PC-3 (cell line): ENCODE results near the gene KRTAP17-1. TPM values are rescaled to one million over a fixed set of nuclear protein-coding genes. Genes with fewer than 3 reads are reported as not detected.

Source experiments
- ATAC-seq: fragments of 200-7000 bp; cut with Tn5 transposase; 2 replicates; pipeline ENCODE4 v1.9.1; 2020; ENCODE audit warnings: mild to moderate bottlenecking, moderate library complexity
- BruUV-seq: library from RNA; stranded (reverse); fragments of 400-500 nt; replicated peaks from 2 replicates; lab custom pipeline; 2021; lab: Mats Ljungman, UMichigan
- CTCF ChIA-PET: fragments of 300-600 bp; sonication (Branson Sonifier 250); formaldehyde crosslinking; loops from one replicate; lab custom pipeline; 2022; ENCODE audit warnings: antibody characterized with exemption; lab: Charles Lee
- POLR2A ChIA-PET: fragments of 300-600 bp; sonication (Branson Sonifier 250); formaldehyde crosslinking; loops from one replicate; lab custom pipeline; 2022; ENCODE audit warnings: antibody characterized with exemption; ENCODE audit not compliant: unreplicated experiment; lab: Charles Lee
- DNase-seq: peaks from one replicate; pipeline ENCODE4 v3.0.0-alpha.2; 2015
- H2AFZ ChIP-seq: fragments of 300-600 bp; sonication (generic); 2 replicates; pipeline ENCODE4 v1.6.0; 2016; ENCODE audit warnings: antibody characterized with exemption, low read length
- H3F3A ChIP-seq: fragments of 300-600 bp; sonication (generic); one replicate; pipeline ENCODE4 v1.6.0; 2017; ENCODE audit warnings: antibody characterized with exemption, low read length, control low read depth, mild to moderate bottlenecking; ENCODE audit not compliant: unreplicated experiment
- H3K27ac ChIP-seq: fragments of 300-600 bp; sonication (generic); 2 replicates; pipeline ENCODE4 v1.5.1; 2016; ENCODE audit warnings: mild to moderate bottlenecking, low read length
- H3K27me3 ChIP-seq: fragments of 300-600 bp; sonication (generic); 2 replicates; pipeline ENCODE4 v1.6.1; 2016; ENCODE audit warnings: low read length, mixed read lengths
- H3K36me3 ChIP-seq: fragments of 300-600 bp; sonication (generic); 2 replicates; pipeline ENCODE4 v1.6.1; 2016; ENCODE audit warnings: low read depth, mixed run types, low read length, mixed read lengths
- H3K4me1 ChIP-seq: fragments of 300-600 bp; sonication (generic); 2 replicates; pipeline ENCODE4 v1.5.1; 2016; ENCODE audit warnings: low read length; ENCODE audit not compliant: insufficient read depth
- H3K4me2 ChIP-seq: fragments of 300-600 bp; sonication (generic); 2 replicates; pipeline ENCODE4 v1.6.0; 2016; ENCODE audit warnings: low read length
- H3K4me3 ChIP-seq: fragments of 300-600 bp; sonication (generic); 2 replicates; pipeline ENCODE4 v1.5.1; 2016; ENCODE audit warnings: mild to moderate bottlenecking, low read length, mixed read lengths
- H3K79me2 ChIP-seq: fragments of 300-600 bp; sonication (generic); 2 replicates; pipeline ENCODE4 v1.6.1; 2017; ENCODE audit warnings: low read length, mixed read lengths
- H3K9ac ChIP-seq: fragments of 300-600 bp; sonication (generic); 2 replicates; pipeline ENCODE4 v1.6.0; 2016; ENCODE audit warnings: mild to moderate bottlenecking, low read length
- H3K9me2 ChIP-seq: fragments of 300-600 bp; sonication (generic); replicated peaks from 2 replicates; pipeline ENCODE4 v1.6.1; 2016; ENCODE audit warnings: mixed run types, low read length, mixed read lengths
- H3K9me3 ChIP-seq: fragments of 300-600 bp; sonication (generic); 2 replicates; pipeline ENCODE4 v1.6.1; 2016; ENCODE audit warnings: low read length, mixed read lengths
- H4K20me1 ChIP-seq: fragments of 300-600 bp; sonication (generic); 2 replicates; pipeline ENCODE4 v1.6.1; 2016; ENCODE audit warnings: low read length, mixed read lengths
- EZH2 ChIP-seq: fragments of 300-600 bp; sonication (generic); IDR thresholded peaks from one replicate; pipeline ENCODE4 v1.6.1; 2017; ENCODE audit warnings: antibody characterized with exemption, mild to moderate bottlenecking, low read length; ENCODE audit not compliant: unreplicated experiment
- EZH2phosphoT487 ChIP-seq: fragments of 300-600 bp; sonication (generic); IDR thresholded peaks from 2 replicates; pipeline ENCODE4 v1.6.1; 2018; ENCODE audit warnings: mild to moderate bottlenecking, antibody characterized with exemption, low read length, borderline replicate concordance
- intact Hi-C: fragments of 100-400 bp; cut with micrococcal nuclease; formaldehyde crosslinking; loops from 2 replicates; pipeline ENCODE4 v1.9.0; 2023
- total RNA-seq: library from RNA; depleted of rRNA; stranded (reverse); fragments of >200 nt; gene quantifications from 2 replicates; pipeline ENCODE4 v1.2.3, GENCODE V29; 2014
- TF ChIP-seq, protein P1 (sequence below): fragments of 300-600 bp; sonication (generic); conservative IDR thresholded peaks from 2 replicates; pipeline ENCODE4 v1.5.1; 2017; ENCODE audit warnings: antibody characterized with exemption, low read depth, mild to moderate bottlenecking, low read length

KRTAP17-1 gene
- total RNA-seq, 1 experiment from 2014 or later, result not detected

DNA sequence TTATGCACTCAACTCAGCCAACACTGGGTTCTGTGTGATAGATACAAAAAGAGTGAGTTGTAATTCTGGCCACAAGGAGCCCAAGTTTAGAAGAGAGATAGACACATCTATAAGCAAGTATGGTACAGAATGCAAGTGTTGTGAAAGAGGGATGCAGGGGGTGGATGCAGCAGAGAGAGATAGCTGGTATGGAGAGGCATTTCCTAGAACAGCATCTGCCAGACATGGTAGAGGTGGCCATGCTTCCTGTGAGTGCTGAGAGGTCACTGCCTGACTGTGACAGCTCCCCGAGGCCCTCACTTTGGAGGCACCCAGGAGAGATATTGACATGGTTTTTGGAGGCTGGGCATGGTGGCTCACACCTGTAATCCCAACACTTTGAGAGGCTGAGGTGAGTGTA, 4.4 kb downstream of the KRTAP17-1 start:
- intact Hi-C loops, result no loop called here
- ChIA-PET POLR2A (no interaction called here), CTCF (no interaction called here)
- Histone ChIP-seq H3F3A (no peaks in the 10 kb centered on the region), H3K4me3 (no peak overlapping the region), H3K27me3 (no peaks in the 10 kb centered on the region), H3K4me2 (no peak overlapping the region), H4K20me1 (no peaks in the 10 kb centered on the region), H3K79me2 (no peaks in the 10 kb centered on the region), H2AFZ (no peak overlapping the region), H3K9me2 (no peaks in the 10 kb centered on the region), H3K27ac (no peak overlapping the region), H3K9me3 (no peaks in the 10 kb centered on the region), H3K36me3 (no peaks in the 10 kb centered on the region), H3K9ac (no peak overlapping the region), H3K4me1 (no peaks in the 10 kb centered on the region)
- TF ChIP-seq EZH2 (no peak), EZH2phosphoT487 (no peak)
- TF ChIP-seq, protein P1, sequence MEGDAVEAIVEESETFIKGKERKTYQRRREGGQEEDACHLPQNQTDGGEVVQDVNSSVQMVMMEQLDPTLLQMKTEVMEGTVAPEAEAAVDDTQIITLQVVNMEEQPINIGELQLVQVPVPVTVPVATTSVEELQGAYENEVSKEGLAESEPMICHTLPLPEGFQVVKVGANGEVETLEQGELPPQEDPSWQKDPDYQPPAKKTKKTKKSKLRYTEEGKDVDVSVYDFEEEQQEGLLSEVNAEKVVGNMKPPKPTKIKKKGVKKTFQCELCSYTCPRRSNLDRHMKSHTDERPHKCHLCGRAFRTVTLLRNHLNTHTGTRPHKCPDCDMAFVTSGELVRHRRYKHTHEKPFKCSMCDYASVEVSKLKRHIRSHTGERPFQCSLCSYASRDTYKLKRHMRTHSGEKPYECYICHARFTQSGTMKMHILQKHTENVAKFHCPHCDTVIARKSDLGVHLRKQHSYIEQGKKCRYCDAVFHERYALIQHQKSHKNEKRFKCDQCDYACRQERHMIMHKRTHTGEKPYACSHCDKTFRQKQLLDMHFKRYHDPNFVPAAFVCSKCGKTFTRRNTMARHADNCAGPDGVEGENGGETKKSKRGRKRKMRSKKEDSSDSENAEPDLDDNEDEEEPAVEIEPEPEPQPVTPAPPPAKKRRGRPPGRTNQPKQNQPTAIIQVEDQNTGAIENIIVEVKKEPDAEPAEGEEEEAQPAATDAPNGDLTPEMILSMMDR, result no peak
- ATAC-seq (no peak), DNase-seq (no peak)
- no TSS peak for BruUV-seq

DNA sequence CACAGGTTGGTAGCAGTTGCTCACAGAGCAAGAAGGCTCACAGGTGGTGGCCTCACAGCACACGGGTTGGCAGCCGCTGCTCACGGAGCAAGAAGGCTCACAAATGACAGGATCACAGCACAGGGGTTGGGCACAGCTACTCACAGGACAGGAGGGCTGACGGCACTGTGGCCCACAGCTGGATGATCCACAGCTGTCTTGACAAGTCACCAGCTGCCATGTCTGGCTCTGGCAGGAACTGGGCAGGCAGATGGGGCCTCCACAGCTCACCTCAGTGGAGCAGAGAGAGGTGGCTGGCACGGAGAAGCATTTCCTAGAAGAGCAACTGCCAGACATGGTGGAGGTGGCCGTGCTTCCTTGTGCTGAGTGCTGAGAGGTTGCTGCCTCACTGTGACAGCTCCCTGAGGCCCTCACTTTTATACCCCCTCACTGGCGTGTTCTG, 6.6 kb downstream of the KRTAP17-1 start, which contains the start of gene KRTAP16-1:
Gene KRTAP16-1 (minus strand): TSS at position 392 of the 442 bp plus-strand sequence. CDS start 56 bp downstream, at position 336.
- DNase-seq (no peak), ATAC-seq (no peak)
- no peak for TF ChIP-seq EZH2phosphoT487
- TF ChIP-seq, protein P1, result no peak
- no peak for TF ChIP-seq EZH2
- Histone ChIP-seq H3K4me3 (no peak within 1 kb of the TSS), H3K79me2 (no peaks in the 10 kb centered on the region), H3K9ac (no peak within 1 kb of the TSS), H3K4me1 (no peaks in the 10 kb centered on the region), H3K27me3 (no peaks in the 10 kb centered on the region), H3K36me3 (no peaks in the 10 kb centered on the region), H3K4me2 (no peak within 1 kb of the TSS), H2AFZ (no peak within 1 kb of the TSS), H3K9me2 (no peaks in the 10 kb centered on the region), H3K9me3 (no peaks in the 10 kb centered on the region), H4K20me1 (no peaks in the 10 kb centered on the region), H3K27ac (no peak within 1 kb of the TSS), H3F3A (no peaks in the 10 kb centered on the region)
- ChIA-PET POLR2A (no interaction called here), CTCF (no interaction called here)
- BruUV-seq, result no TSS peak
- intact Hi-C loops, result no loop called here

DNA sequence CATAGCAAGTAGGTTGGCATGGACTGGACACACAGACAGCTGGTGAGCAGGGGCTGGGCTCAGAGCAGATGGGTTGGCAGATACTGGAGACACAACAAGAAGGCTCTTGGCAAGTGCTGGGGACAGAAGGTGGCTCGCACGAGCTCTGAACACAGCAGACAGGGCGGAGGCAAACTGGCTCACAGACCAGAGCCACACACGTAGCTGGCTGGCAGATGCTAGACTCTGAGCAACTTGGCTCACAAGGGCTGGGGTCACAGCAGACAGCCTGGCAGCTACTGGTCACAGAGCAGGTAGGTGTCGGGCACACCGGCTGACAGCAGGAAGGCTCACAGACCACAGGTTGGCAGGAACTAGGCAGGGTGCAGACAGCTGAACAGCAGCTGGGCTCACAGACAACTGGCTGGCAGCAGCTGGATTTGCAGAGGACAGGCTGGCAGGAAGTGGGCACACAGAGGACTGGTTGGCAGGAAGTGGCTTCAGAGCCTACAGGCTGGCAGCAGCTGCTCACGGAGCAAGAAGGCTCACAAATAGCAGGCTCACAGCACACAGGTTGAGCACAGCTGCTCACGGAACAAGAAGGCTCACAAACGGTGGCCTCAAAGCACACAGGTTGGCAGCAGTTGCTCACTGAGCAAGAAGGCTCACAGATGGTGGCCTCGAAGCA, 7.1 kb downstream of the KRTAP17-1 start:
- BruUV-seq, result no TSS peak
- no peak overlapping the region for H3K4me2 ChIP-seq
- POLR2A ChIA-PET, result no interaction called here
- TF ChIP-seq, protein P1, result no peak
- no peak for TF ChIP-seq EZH2
- no peak for TF ChIP-seq EZH2phosphoT487
- no peaks in the 10 kb centered on the region for H4K20me1 ChIP-seq
- H3K9me2 ChIP-seq, result no peaks in the 10 kb centered on the region
- H3K9ac ChIP-seq, result no peak overlapping the region
- H3K4me1 ChIP-seq, result no peaks in the 10 kb centered on the region
- H3F3A ChIP-seq, result no peaks in the 10 kb centered on the region
- no peak for ATAC-seq
- intact Hi-C loops, result no loop called here
- H3K27ac ChIP-seq, result no peak overlapping the region
- H3K4me3 ChIP-seq, result no peak overlapping the region
- H3K79me2 ChIP-seq, result no peaks in the 10 kb centered on the region
- DNase-seq, result no peak
- no peaks in the 10 kb centered on the region for H3K9me3 ChIP-seq
- CTCF ChIA-PET, result no interaction called here
- H3K27me3 ChIP-seq, result no peaks in the 10 kb centered on the region
- H3K36me3 ChIP-seq, result no peaks in the 10 kb centered on the region
- H2AFZ ChIP-seq, result no peak overlapping the region
